Vagina (tissue), 2 donors: Measurements from ENCODE around the gene NABP1.

ENCODE experiments used
- CTCF ChIP-seq, 3 experiments: fragments of 450-650 bp in 2 of 3; fragments of 200-600 bp in 1 of 3; sonication (generic) in 1 of 3; IDR thresholded peaks; one replicate each; pipeline ENCODE4 v1.5.1; 2017 to 2019; ENCODE audit warnings: antibody characterized with exemption in 3 of 3, mild to moderate bottlenecking in 2 of 3, moderate library complexity in 2 of 3
- POLR2A ChIP-seq, 2 donors: fragments of 450-650 bp; IDR thresholded peaks; one replicate each; pipeline ENCODE4 v1.6.1; 2017; ENCODE audit warnings: antibody characterized with exemption in 2 of 2, mild to moderate bottlenecking in 2 of 2, moderate library complexity in 2 of 2
- POLR2AphosphoS5 ChIP-seq, 2 donors: sonication (generic); formaldehyde crosslinking; IDR thresholded peaks; one replicate each; pipeline ENCODE4 v1.9.0; 2017; ENCODE audit warnings: antibody characterized with exemption in 2 of 2, mild to moderate bottlenecking in 2 of 2, low read depth in 1 of 2; ENCODE audit not compliant: insufficient read depth in 1 of 2

- TF ChIP-seq CTCF (IDR thresholded peaks at IDR 0.05) (no peak), POLR2AphosphoS5 (IDR thresholded peaks at IDR 0.05; ENCODE audit: insufficient read depth in 1 of 2, low read depth in 1 of 2) (no peak), POLR2A (IDR thresholded peaks at IDR 0.05) (no peak)
Measured at GRCh38 chr2:191664823-191665677, 12.9 kb upstream of the NABP1 start.
